WTC11 (cell line): ENCODE measurements around the gene CEACAM19.

Experiments used
- CREB1 ChIP-seq: sonication (generic); formaldehyde crosslinking; IDR thresholded peaks from 2 replicates; pipeline ENCODE4 v1.8.0; 2023; ENCODE audit warnings: mild to moderate bottlenecking, missing genetic modification reagents
- ELF4 ChIP-seq: sonication (generic); formaldehyde crosslinking; IDR thresholded peaks from 2 replicates; pipeline ENCODE4 v1.8.1; 2022; ENCODE audit warnings: low read depth, mild to moderate bottlenecking, moderate library complexity, missing genetic modification reagents
- TF ChIP-seq, protein P1 (sequence below): sonication (generic); formaldehyde crosslinking; IDR thresholded peaks from 2 replicates; pipeline ENCODE4 v1.8.1; 2022; ENCODE audit warnings: mild to moderate bottlenecking, moderate library complexity, missing genetic modification reagents
- TF ChIP-seq, protein P2 (sequence below): fragments of 200-600 bp; IDR thresholded peaks from 2 replicates; pipeline ENCODE4 v1.8.0; 2022; ENCODE audit warnings: antibody characterized with exemption

DNA sequence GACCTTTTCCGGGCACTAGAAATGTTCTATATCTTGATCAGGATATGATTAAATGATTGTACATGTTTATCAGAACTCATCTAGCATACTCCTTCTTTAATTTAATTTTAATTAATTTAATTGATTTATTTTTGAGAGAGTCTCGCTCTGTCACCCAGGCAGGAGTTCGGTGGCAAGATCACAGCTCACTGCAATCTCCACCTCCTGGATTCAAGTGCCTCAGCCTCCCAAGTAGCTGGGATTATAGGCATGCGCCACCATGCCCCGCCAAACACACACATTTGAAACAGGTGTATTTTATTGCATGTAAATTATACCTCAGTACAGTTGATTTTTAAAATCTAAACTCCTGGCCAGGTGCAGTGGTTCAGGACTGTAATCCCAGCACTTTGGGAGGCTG, 59.8 kb downstream of the CEACAM19 start:
- TF ChIP-seq, protein P1, sequence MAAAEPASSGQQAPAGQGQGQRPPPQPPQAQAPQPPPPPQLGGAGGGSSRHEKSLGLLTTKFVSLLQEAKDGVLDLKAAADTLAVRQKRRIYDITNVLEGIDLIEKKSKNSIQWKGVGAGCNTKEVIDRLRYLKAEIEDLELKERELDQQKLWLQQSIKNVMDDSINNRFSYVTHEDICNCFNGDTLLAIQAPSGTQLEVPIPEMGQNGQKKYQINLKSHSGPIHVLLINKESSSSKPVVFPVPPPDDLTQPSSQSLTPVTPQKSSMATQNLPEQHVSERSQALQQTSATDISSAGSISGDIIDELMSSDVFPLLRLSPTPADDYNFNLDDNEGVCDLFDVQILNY: no peak
- TF ChIP-seq, protein P2, sequence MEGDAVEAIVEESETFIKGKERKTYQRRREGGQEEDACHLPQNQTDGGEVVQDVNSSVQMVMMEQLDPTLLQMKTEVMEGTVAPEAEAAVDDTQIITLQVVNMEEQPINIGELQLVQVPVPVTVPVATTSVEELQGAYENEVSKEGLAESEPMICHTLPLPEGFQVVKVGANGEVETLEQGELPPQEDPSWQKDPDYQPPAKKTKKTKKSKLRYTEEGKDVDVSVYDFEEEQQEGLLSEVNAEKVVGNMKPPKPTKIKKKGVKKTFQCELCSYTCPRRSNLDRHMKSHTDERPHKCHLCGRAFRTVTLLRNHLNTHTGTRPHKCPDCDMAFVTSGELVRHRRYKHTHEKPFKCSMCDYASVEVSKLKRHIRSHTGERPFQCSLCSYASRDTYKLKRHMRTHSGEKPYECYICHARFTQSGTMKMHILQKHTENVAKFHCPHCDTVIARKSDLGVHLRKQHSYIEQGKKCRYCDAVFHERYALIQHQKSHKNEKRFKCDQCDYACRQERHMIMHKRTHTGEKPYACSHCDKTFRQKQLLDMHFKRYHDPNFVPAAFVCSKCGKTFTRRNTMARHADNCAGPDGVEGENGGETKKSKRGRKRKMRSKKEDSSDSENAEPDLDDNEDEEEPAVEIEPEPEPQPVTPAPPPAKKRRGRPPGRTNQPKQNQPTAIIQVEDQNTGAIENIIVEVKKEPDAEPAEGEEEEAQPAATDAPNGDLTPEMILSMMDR: no peak
- TF ChIP-seq ELF4 (CRISPR knock-in tag) (no peak), CREB1 (CRISPR knock-in tag) (no peak)
